Activated T-cell treated with anti-CD3 and anti-CD28 coated beads for 1 hour (primary cell): Measurements from ENCODE around the gene C1orf74.

Source experiments
- DNase-seq: peaks from one replicate; pipeline ENCODE4 v3.0.0-alpha.2; 2020; ENCODE audit warnings: low read depth

The C1orf74 gene

GRCh38 chr1:209784265-209785169, at the start of gene C1orf74:
Gene C1orf74, minus strand, starts transcription at chr1:209784559. Its CDS starts 925 bp downstream, at chr1:209783634.
- peak; percentile 100 for DNase-seq

GRCh38 chr1:209831615-209832014, 47.3 kb upstream of the C1orf74 start:
- DNase-seq: no peak

- DNase-seq: no peak
These were observed 46.4 kb upstream of the C1orf74 start for GRCh38 chr1:209830722-209831121.

GRCh38 chr1:209829716-209830115, 45.4 kb upstream of the C1orf74 start:
- no peak for DNase-seq

GRCh38 chr1:209827384-209828262, 43.3 kb upstream of the C1orf74 start, which contains the start of gene UTP25:
Gene UTP25, plus strand, starts transcription at chr1:209827972. Its CDS starts 92 bp downstream, at chr1:209828064.
- peak; percentile 86 for DNase-seq

- no peak for DNase-seq
These were observed 41.5 kb upstream of the C1orf74 start for GRCh38 chr1:209825591-209826434.

GRCh38 chr1:209823143-209824041, 39.0 kb upstream of the C1orf74 start:
- DNase-seq: no peak

GRCh38 chr1:209822706-209823105, 38.3 kb upstream of the C1orf74 start:
- DNase-seq: no peak

GRCh38 chr1:209820986-209821385, 36.6 kb upstream of the C1orf74 start:
- no peak for DNase-seq

GRCh38 chr1:209819058-209819457, 34.7 kb upstream of the C1orf74 start:
- no peak for DNase-seq

- DNase-seq: no peak
These were observed 33.3 kb upstream of the C1orf74 start for GRCh38 chr1:209817691-209818090.

GRCh38 chr1:209816923-209817322, 32.6 kb upstream of the C1orf74 start:
- no peak for DNase-seq

- DNase-seq: no peak
These were observed 31.6 kb upstream of the C1orf74 start for GRCh38 chr1:209815931-209816341.

- no peak for DNase-seq
These were observed 31.1 kb upstream of the C1orf74 start for GRCh38 chr1:209815490-209815889.

GRCh38 chr1:209813902-209814301, 29.5 kb upstream of the C1orf74 start:
- DNase-seq: no peak

- no peak for DNase-seq
These were observed 26.4 kb upstream of the C1orf74 start for GRCh38 chr1:209810783-209811182.

GRCh38 chr1:209809611-209810010, 25.3 kb upstream of the C1orf74 start:
- no peak for DNase-seq

- no peak for DNase-seq
These were observed 23.8 kb upstream of the C1orf74 start for GRCh38 chr1:209808059-209808581.

GRCh38 chr1:209807509-209807908, 23.1 kb upstream of the C1orf74 start:
- DNase-seq: no peak
